HG03064 (cell line): ENCODE data around the gene TUBA4B.
A peak's percentile ranks its signal among the peaks of the same experiment; 100 is the strongest.
"Not testable (repeated sequence)": the region's sequence is repeated elsewhere in the genome, so short reads cannot be mapped to it uniquely, and the experiment has no call there.

Experiments used
- ATAC-seq: cut with Tn5 transposase; IDR thresholded peaks from one replicate; pipeline ENCODE4 v1.9.1; 2021; ENCODE audit warnings: low read depth; ENCODE audit not compliant: unreplicated experiment

The TUBA4B gene

GRCh38 chr2:219273937-219274336 lies 20.9 kb downstream of the TUBA4B start:
- ATAC-seq, result no peak

DNA sequence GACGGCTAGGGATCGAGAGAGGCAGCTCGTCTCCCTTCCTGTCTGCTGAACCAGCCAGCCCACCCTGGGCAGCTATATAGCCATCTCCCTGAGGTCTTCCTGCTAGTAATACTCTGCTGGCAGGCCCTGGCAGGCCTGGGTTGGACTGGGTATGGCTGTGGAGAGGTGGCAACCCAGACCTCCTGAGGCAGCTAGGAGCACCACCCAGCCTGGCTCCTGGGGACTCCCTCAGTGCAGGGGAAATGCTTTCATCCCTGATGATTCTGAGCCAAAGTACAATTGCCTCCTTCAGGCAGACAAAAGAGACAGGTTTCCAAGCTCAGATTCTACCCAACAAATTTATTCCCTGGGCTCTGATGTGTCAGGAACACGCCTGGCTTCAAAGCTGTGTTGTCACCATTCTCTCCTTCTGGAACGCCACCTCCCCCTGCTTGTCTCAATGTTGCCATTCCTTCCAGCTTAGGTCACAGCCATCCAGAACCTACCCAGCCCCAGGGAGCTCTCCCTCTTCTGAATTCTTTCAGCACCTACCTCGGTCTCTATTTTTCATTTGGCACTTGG lies 21.4 kb downstream of the TUBA4B start:
- no peak for ATAC-seq

DNA sequence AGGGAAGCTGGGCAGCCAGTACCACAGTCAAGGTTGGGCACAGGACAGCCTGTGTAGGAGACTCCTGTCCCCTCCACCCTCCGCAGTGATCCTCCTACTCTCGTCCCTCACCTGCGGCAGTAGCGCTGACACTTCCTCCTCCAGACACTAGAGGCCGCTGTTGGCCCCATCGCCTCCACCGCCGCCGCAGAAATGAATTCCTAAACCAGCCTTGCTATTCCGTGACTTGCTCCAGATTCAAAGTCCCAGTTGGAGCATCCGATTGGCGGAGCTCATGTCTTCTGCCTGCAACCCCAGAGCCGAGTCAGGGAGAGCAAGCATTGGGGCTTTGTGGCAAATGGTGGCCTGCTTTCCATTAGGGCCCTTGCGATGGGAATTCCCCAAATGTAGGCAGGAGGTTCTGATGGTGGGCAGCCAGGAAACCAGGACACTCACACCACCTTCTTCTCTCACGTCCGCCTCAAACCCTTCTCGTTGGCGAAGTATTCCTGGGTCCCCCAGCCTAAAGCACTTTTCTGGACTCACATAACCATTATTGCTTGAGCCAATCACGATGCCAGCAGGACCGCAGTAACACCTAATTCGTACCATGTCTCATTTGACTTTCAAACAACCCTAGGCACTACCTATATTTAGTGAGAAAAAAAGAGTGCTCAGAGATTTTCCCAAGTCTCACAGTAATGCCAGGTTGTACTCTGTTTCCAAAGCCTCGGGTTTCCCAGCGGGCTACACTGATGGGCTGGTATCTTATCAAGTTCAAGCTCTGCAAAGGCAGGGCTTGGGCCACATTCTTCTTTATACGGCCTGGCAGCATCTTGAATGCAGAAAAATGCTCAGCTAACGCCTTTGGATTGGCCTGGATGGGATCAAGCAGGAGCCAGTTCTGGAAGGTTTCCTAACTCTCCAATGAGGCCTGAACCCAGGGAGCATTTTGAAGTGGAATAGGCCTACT lies 24.9 kb downstream of the TUBA4B start:
- no peak for ATAC-seq

DNA sequence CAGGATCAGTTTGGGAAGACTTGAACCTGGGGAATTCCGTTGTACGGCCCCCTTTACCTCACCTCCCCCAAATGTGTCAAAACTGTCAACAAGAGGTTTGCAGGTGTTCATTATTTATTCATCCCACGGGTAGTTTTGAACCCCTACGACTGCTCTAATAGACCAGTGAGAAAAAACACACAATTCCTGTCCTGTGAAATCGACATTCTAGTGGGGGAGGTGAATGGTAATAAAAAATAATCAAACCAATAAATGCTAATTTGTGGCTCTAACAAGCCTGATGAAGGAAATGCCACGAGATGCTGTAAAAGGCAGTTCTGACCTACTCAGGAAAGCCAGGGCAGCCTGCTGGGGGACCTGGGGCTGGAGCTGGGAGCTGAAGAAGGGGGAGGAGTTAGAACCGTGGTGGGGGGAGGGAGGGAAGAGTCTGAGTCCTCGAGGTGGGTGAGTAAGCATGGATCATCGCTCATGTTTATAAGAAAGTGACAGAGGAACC lies 25.7 kb downstream of the TUBA4B start:
- ATAC-seq, result no peak

DNA sequence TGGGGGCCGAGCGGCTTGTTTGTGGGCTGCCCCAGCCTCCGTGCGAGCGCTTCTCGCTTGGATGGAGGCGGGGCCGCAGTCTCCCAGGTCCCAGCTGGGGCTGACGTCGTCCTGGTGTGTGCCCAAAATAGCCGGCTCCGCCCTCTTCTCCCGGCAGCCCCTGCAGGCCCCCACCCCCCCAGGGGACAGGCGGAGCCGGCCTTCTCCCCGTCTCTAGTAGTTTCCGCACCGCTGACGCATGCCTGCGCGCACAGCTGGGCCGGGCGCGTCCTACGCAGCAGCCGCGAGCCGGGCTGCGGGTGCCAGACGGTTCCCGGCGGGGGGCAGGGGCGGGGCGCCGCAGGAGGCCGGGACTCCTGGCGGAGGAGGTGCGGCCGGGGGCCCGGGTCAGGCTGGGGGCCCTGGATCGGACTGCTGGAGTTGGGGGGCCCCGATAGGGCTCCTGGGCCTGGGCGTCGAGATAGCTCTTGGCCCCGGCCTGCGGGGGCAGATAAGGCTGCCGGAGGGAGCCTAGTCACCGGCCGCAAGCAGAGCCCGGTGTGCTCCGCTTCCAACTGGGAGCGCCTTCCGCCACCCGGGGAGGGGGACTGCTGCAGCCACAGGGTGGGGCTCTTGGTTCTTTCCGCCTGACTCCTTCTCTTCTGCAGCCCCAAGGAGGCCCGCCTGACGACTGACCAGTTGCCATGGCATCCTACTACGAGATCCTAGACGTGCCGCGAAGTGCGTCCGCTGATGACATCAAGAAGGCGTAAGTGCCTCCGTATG lies 26.3 kb downstream of the TUBA4B start, which contains the start of gene DNAJB2:
Gene DNAJB2, plus strand, starts transcription at position 216 of the 765 bp plus-strand sequence. Its CDS starts 468 bp downstream, at position 684.
- ATAC-seq, result peak; percentile 90

DNA sequence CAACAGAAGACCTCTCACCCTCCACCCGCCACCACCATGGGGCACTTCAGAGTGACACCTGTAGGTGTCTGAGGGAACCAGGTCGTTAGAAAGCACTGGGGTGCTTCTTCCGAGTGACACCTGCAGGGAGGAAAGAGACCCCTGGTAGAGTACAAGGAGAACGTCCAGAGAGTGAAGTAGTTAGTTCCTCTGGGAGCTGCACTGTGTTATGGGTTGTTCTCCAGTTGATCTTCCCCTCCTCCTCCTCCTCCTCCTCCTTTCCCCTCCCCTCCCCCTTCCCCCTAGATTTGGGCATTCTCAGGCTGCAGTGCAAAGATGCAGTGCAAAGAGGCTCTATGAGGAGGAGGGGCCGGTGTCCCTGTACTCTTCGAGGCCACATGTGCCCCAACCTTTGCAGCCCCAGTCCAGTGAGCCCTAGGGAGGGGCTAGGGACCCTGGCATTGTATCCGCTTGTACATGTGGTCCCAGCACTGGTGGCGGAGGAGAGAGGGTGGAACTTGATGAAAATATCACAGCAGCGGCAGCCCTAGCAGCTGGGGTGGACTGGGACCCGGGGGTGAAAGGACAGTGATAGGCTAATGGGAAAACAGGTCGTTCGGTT lies 27.0 kb downstream of the TUBA4B start:
- no peak for ATAC-seq

GRCh38 chr2:219280651-219281050 lies 27.6 kb downstream of the TUBA4B start:
- no peak for ATAC-seq

GRCh38 chr2:219281588-219281987 lies 28.5 kb downstream of the TUBA4B start:
- ATAC-seq, result no peak

DNA sequence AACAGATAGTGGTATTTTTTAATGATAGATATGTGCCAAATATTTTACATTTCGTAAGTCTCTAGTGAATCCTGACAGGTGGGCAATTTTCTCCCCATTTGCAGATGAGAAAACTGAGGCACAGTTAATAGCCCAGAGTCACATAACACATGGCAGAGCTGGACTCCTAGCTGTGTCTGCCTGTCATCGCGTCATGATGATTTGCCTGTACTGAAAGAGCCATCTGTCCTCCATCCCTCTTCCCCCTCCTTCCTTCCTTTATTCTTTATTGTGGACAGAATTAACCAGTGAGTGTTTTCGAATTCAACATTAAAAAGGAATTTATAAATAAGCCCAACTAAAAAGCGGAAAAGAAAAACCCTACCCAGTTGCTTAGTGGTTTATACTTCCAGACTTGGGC lies 29.3 kb downstream of the TUBA4B start:
- no peak for ATAC-seq

- no peak for ATAC-seq
These were observed 30.0 kb downstream of the TUBA4B start for GRCh38 chr2:219282943-219283581.

DNA sequence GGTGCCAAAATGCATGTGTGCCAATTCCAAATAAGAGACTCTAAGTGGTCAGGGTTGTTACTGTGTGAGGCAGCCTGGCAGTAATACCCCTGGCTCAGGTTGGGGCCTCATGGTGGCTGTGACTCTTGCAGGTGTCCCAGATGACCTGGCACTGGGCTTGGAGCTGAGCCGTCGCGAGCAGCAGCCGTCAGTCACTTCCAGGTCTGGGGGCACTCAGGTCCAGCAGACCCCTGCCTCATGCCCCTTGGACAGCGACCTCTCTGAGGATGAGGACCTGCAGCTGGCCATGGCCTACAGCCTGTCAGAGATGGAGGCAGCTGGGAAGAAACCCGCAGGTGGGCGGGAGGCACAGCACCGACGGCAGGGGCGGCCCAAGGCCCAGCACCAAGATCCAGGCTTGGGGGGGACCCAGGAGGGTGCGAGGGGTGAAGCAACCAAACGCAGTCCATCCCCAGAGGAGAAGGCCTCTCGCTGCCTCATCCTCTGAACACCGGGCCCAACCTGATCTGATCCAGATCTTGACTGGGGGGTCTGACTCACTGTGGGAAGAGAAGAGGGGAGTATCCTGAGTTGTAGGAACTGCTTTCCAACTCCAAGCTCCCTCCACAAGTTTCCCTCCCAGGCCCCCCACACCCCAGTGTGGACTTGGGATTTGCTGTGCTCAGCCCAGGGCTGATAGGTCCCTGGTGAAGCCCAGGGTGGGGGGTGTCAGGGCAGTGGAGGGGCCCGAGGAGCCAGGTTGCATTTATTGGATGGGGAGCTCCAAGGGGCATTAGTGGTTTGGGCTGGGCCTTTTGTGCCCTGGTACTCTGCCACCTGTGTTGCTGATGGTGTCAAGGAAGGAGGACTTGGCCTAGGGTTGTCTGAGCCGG lies 31.7 kb downstream of the TUBA4B start:
- ATAC-seq, result no peak

- no peak for ATAC-seq
These were observed 32.3 kb downstream of the TUBA4B start for GRCh38 chr2:219285373-219285735.

GRCh38 chr2:219285894-219286425 lies 32.9 kb downstream of the TUBA4B start:
- no peak for ATAC-seq

GRCh38 chr2:219286436-219287115 lies 33.5 kb downstream of the TUBA4B start:
- ATAC-seq, result no peak

- ATAC-seq, result not testable (repeated sequence)
These were observed 34.0 kb downstream of the TUBA4B start for GRCh38 chr2:219287116-219287440.

DNA sequence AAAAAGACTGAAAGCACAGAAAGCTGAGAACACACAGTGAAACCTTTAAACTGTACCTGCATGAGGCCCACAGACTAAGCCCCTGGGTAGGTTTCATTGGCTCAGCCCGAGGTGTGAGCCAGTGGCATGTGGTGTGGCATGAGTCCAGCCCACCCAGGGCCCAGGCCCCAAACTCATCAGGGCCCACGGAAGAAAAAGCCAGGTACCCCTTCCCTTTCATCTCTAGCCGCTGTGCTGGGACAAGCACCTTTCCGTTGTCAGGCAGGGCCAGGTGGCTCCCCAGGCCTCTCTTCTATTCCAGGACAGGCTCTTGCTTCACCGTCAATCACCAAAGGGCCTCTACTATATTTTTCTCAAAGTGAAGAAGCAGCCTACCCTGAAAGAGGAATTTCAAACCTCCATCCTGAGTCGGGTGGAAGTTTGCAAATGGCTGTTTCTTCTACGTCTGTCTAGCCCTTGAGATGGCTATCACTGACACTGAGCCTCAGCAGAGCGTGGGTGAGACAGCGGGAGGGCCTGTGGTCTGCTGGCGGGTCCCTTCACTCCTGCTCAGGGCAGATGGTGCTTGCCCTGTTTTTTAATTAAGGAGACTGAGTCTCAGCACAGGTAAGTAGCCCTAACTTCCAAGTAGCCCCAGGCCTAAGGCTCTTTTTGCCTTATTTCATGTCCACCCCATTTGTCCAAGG lies 34.7 kb downstream of the TUBA4B start:
- no peak for ATAC-seq

DNA sequence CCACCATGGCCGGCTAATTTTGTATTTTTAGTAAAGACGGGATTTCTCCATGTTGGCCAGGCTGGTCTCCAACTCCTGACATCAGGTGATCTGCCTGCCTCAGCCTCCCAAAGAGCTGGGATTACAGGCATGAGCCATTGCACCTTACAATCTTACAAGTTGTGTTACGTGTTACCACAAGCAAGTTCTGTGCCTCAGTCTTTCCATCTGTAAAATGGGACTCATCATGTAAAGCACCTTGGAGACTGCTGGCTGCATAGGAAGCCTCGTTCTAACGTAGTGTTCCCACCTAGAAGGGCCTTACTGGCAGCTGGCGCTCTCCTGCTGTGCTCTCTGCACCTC lies 36.1 kb downstream of the TUBA4B start:
- no peak for ATAC-seq
